HG02943 (cell line): ENCODE results near the gene TAF6L.
"Not testable (repeated sequence)": the region's sequence is repeated elsewhere in the genome, so short reads cannot be mapped to it uniquely, and the experiment has no call there.

Experiments used
- ATAC-seq: cut with Tn5 transposase; IDR thresholded peaks from one replicate; pipeline ENCODE4 v1.9.1; 2021; ENCODE audit warnings: mild to moderate bottlenecking, low read depth, moderate library complexity; ENCODE audit not compliant: unreplicated experiment

The TAF6L gene

DNA sequence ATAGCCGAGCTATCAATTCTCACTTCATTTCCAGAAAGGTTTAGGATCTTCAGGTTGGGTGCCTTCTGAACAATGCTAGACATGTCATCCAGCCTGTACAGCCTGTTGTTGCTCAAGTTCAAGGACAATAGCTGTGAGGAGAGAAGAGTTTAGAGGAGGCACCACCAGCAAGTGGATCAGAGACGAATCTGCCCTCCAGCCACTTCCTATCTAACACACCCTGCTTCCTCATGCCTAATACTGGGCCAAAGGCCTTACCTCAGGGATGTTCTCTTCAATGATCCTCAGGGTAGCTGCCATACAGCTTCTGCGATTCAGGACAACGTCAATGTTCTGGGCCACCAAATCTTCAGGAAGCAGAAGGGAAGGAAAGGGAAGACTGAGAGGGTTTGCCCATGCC is 29.9 kb downstream of the TAF6L start:
- no peak for ATAC-seq

DNA sequence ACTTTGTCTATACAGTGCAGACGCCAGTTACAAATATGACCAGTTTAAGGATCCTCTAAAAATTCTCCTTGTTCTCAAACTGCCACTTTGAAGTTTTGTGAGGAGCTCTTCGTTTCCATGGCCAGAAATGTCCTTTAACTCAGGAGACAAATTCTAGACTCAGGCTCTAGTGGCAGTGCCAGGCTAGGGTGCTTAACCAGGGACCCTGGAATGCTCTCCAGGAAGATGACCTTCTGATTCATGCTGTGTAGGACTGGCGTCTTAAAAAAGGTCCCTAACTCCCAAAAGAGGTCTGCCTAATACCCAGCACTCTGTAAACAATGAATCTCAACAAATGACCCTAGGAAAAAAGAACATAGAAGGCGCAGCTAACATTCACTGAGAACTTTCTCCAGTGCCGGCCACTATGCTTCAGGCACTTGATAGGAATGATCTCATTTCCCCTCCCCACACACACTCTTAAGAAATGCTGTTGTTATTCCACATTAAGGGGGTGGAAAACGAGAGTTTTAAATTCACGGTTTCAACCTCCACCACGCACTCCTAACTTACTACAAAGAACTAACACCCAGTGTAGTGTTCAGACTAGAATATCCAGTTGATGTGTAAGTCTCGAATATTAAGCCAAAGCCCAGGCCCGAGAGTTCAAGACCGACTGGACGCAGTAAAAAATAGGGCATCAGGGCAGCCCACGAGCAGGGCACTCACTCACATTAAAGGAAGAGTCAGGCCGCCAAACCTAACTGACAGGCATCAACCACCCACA is 33.3 kb downstream of the TAF6L start:
- ATAC-seq: no peak

- ATAC-seq: peak; percentile 76
Measured at GRCh38 chr11:62805076-62805892, 34.1 kb downstream of the TAF6L start, which contains the start of gene NXF1. TSS of gene NXF1 (minus strand) at chr11:62805440. CDS start at chr11:62805356, 84 bp downstream.

DNA sequence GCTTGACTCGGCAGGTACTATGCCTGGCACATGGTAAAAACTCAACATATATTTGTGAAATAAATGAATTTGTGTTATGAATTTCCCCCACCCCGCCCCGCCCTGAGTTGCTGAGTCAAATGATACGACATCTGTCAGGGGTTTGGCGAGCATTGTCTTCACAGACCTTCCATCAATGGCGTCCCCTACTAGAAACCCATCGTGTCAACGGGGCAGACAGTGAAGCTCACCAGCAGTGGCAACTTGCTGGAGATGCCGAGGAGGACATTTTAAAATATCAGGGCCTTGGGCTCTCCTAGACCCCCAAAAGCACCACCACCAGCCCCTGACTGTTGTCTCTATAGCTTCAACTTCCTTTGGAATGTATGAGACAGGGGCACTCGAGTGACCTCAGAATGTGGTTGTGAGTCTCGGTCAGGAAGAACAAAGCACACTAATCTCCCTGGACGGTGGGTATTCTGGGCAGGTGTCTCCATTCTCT is 34.8 kb downstream of the TAF6L start:
- no peak for ATAC-seq

- no peak for ATAC-seq
Measured at GRCh38 chr11:62806611-62807121, 35.5 kb downstream of the TAF6L start.

- ATAC-seq: no peak
Measured at GRCh38 chr11:62810748-62811147, 39.6 kb downstream of the TAF6L start.

GRCh38 chr11:62811659-62812058 is 40.5 kb downstream of the TAF6L start:
- ATAC-seq: no peak

DNA sequence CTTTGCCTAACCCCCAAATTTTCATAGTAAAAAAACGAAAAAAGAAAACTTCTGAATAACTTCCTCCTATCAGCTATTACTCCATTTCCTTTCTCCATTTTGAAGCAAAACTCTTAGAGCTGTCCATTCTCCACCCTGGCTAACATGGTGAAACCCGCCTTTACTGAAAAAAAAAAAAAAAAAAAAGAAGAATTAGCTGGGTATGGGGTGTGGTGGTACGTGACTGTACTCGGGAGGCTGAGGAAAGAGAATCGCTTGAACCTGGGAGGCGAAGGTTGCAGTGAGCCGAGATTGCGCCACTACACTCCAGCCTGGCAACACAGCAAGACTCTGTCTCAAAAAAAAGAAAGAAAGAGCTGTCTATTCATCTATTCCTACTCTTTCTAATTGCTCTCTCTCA is 45.4 kb downstream of the TAF6L start:
- no peak for ATAC-seq

GRCh38 chr11:62817129-62817528 is 45.9 kb downstream of the TAF6L start:
- ATAC-seq: no peak

DNA sequence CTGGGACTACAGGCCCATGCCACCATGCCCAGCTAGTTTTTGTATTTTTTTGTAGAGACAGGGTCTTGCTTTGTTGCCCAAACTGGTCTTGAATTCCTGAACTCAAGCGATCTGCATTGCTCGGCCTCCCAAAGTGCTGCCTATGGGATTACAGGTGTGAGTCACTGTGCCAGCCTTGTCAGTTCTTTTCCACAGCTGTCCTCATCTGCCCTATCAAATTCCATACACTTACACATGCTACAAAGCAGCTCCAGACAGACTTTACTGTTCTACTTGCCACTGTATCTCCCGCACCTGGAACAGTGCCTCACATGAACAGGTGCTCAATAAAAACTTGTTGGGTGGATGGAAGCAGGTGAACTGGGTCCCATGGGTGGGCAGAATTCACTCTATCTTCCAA is 52.5 kb downstream of the TAF6L start:
- no peak for ATAC-seq

GRCh38 chr11:62828130-62828529 is 56.9 kb downstream of the TAF6L start:
- not testable (repeated sequence) for ATAC-seq

- ATAC-seq: no peak
Measured at GRCh38 chr11:62830904-62831519, 59.8 kb downstream of the TAF6L start.

- ATAC-seq: peak; percentile 87
Measured at GRCh38 chr11:62831520-62832335, 60.5 kb downstream of the TAF6L start, which contains the start of gene STX5. TSS of gene STX5 (minus strand) at chr11:62832051. CDS start at chr11:62831243, 808 bp downstream.

DNA sequence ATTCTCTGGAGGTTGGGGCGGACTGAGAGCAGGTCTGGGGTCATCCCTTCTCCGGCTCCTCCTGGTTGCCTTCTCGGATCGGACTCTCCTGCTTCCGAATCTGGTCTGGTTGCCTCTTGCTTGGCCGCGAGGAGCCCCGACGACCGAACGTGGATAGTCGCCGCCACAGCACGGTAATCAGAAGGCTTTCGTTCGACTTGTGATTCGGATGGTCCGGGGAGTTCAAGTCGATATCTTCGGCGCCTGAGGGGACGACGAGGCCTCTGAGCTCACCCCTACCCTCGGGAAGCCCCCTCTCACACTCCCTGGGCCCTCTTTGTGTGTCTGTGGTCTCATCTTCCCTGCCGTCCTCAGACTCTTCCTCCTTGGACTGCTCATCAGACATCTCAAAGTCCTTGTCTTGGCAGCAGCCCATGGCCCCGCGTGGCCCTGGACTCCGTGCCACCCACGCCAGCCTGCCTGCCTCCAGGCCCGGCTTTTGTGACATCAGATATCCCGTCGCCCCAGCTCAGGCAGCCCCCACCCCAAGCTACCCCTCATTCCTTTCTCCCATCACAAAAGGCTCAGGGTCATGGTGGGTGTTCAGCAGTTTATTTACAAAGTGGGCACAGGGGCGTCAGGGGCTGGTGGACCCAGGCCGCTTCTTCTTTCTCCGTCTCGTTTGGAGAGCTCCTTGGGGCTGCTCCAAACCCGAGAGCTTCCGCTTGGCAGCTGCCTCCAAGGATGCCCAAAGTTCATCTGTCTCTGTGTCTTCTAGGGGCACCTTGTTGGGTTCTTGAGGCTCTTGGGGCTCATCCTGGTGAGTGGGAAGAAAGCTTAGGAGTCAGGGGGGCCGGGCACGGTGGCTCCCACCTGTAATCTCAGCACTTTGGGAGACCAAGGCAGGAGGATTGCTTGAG is 61.4 kb downstream of the TAF6L start, which contains the start of gene TEX54:
TSS of gene TEX54 (minus strand) at position 506 of the 899 bp plus-strand sequence.
- peak; percentile 5 for ATAC-seq

DNA sequence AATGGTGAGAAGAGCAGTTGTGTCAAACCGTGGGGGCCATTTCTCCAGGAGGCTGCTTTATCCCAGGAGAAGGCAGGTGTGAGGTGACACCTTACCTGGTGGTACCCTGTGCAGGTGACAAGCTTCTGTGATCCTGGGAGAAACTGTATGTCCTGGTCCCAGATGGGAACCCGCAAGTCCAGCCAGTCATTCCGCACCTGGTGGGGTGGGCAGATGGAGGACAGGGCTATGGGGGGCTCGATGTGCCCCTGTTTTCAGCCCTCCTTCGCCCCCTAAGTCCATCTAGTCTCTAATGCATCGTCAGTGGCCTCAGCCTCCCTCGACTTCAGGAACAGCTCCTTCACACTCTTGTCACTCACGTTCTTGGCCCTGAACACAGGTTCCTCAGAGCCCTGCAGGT is 64.1 kb downstream of the TAF6L start:
- ATAC-seq: no peak
